H1 (cell line): ENCODE measurements around the gene RNF212. TPM values are rescaled to one million over a fixed set of nuclear protein-coding genes. Genes with fewer than 3 reads are reported as not detected.

Source experiments
- CTCF ChIA-PET: fragments of 300-600 bp; sonication (Branson Sonifier 250); formaldehyde crosslinking; loops from one replicate; lab custom pipeline; 2021; ENCODE audit not compliant: partially characterized antibody; lab: Charles Lee
- POLR2A ChIA-PET: fragments of 300-600 bp; sonication (Branson Sonifier 250); formaldehyde crosslinking; loops from one replicate; lab custom pipeline; 2021; ENCODE audit warnings: inconsistent platforms; ENCODE audit not compliant: partially characterized antibody; lab: Charles Lee
- DNase-seq, 2 experiments: peaks; one replicate each; pipeline versions ENCODE4 v3.0.0 to v3.0.0-alpha.2; 2010 to 2022; ENCODE audit warnings: low spot score in 2 of 2, low read depth in 1 of 2, mixed read lengths in 1 of 2
- FAIRE-seq: peaks from 2 replicates; lab custom pipeline; 2011; peaks lifted over from hg19 to GRCh38; lab: Jason Lieb, UNC
- H2AFZ ChIP-seq: 2 replicates; pipeline ENCODE4 v1.8.1; 2012; ENCODE audit warnings: low read length, inconsistent platforms
- H2AK5ac ChIP-seq: 2 replicates; pipeline ENCODE4 v1.6.1; 2013; ENCODE audit warnings: low read depth, low read length
- H2BK120ac ChIP-seq: replicated peaks from 2 replicates; pipeline ENCODE3; 2013; ENCODE audit warnings: low read depth, low read length, inconsistent platforms
- H2BK12ac ChIP-seq: 2 replicates; pipeline ENCODE4 v1.6.1; 2013; ENCODE audit warnings: low read depth, low read length
- H2BK15ac ChIP-seq: 2 replicates; pipeline ENCODE4 v1.6.1; 2013; ENCODE audit warnings: low read length
- H2BK20ac ChIP-seq: 2 replicates; pipeline ENCODE4 v1.6.1; 2013; ENCODE audit warnings: low read length
- H2BK5ac ChIP-seq: 2 replicates; pipeline ENCODE4 v1.6.1; 2013; ENCODE audit warnings: low read depth, low read length
- H3K14ac ChIP-seq: 2 replicates; pipeline ENCODE4 v1.6.1; 2013; ENCODE audit warnings: inconsistent platforms; ENCODE audit not compliant: insufficient read length
- H3K18ac ChIP-seq: 2 replicates; pipeline ENCODE4 v1.6.1; 2013; ENCODE audit warnings: low read length; ENCODE audit errors: extremely low read depth
- H3K23ac ChIP-seq: 2 replicates; pipeline ENCODE4 v1.6.1; 2013; ENCODE audit warnings: inconsistent platforms; ENCODE audit not compliant: insufficient read length
- H3K23me2 ChIP-seq: 2 replicates; pipeline ENCODE4 v1.6.1; 2013; ENCODE audit warnings: low read depth, low read length
- H3K27ac ChIP-seq: 2 replicates; pipeline ENCODE4 v1.6.1; 2011; ENCODE audit warnings: low read depth, low read length, inconsistent platforms
- H3K27me3 ChIP-seq, 4 experiments: replicated peaks in 1 of 4; 1 replicate in 1 of 4; 2 replicates in 3 of 4; pipeline versions ENCODE4 v1.6.1 to v1.8.1; 2011 to 2013; ENCODE audit warnings: low read length in 3 of 4, mild to moderate bottlenecking in 3 of 4, inconsistent platforms in 2 of 4, mixed read lengths in 2 of 4, moderate library complexity in 1 of 4; ENCODE audit not compliant: control insufficient read depth in 3 of 4, insufficient read depth in 3 of 4; ENCODE audit errors: extremely low read depth in 1 of 4
- H3K36me3 ChIP-seq, 4 experiments: 2 replicates each; pipeline versions ENCODE4 v1.6.1 to v1.8.1; 2011 to 2013; ENCODE audit warnings: mild to moderate bottlenecking in 4 of 4, low read length in 3 of 4, moderate library complexity in 2 of 4, control low read depth in 1 of 4, inconsistent platforms in 1 of 4; ENCODE audit not compliant: insufficient read depth in 4 of 4, control insufficient read depth in 2 of 4
- H3K4ac ChIP-seq: replicated peaks from 2 replicates; pipeline ENCODE3; 2013; ENCODE audit warnings: low read length, low read depth, mixed read lengths, inconsistent platforms; ENCODE audit not compliant: insufficient read length
- H3K4me1 ChIP-seq, 4 experiments: replicated peaks in 1 of 4; 1 replicate in 1 of 4; 2 replicates in 3 of 4; pipeline versions ENCODE4 v1.6.1 to v1.8.1; 2011 to 2013; ENCODE audit warnings: low read length in 3 of 4, inconsistent platforms in 2 of 4, mixed read lengths in 1 of 4; ENCODE audit not compliant: insufficient read depth in 4 of 4, control insufficient read depth in 3 of 4
- H3K4me2 ChIP-seq, 2 experiments: 2 replicates each; pipeline versions ENCODE4 v1.6.1 to v1.8.1; 2011 to 2013; ENCODE audit warnings: low read depth in 2 of 2, low read length in 2 of 2, control low read depth in 1 of 2, inconsistent platforms in 1 of 2, mild to moderate bottlenecking in 1 of 2; ENCODE audit not compliant: insufficient read depth in 1 of 2
- H3K4me3 ChIP-seq, 4 experiments: fragments of 200-600, 300-600 bp in 1 of 4; sonication (generic), shearing (Covaris generic), sonication (Bioruptor Twin) in 1 of 4; 2 replicates each; pipeline versions ENCODE4 v1.5.1 to v1.8.1; 2011 to 2016; ENCODE audit warnings: low read length in 4 of 4, low read depth in 3 of 4, control low read depth in 2 of 4, inconsistent platforms in 2 of 4, mild to moderate bottlenecking in 2 of 4, mixed read lengths in 1 of 4, moderate library complexity in 1 of 4; ENCODE audit not compliant: insufficient read depth in 2 of 4; ENCODE audit errors: extremely low read depth in 1 of 4
- H3K56ac ChIP-seq: replicated peaks from 2 replicates; pipeline ENCODE3; 2013; ENCODE audit warnings: low read depth, mild to moderate bottlenecking, mixed read lengths, low read length, inconsistent platforms; ENCODE audit not compliant: insufficient read length
- H3K79me1 ChIP-seq: 2 replicates; pipeline ENCODE4 v1.6.1; 2013; ENCODE audit warnings: low read depth, low read length, control low read depth
- H3K79me2 ChIP-seq, 2 experiments: 2 replicates each; pipeline versions ENCODE4 v1.6.1 to v1.8.1; 2012 to 2013; ENCODE audit warnings: low read length in 2 of 2, mild to moderate bottlenecking in 2 of 2, inconsistent platforms in 1 of 2; ENCODE audit not compliant: insufficient read depth in 2 of 2, control insufficient read depth in 1 of 2
- H3K9ac ChIP-seq, 4 experiments: replicated peaks in 1 of 4; 1 replicate in 1 of 4; 2 replicates in 3 of 4; pipeline versions ENCODE4 v1.6.1 to v1.8.1; 2011 to 2013; ENCODE audit warnings: low read depth in 3 of 4, low read length in 3 of 4, control low read depth in 2 of 4, mild to moderate bottlenecking in 2 of 4, moderate library complexity in 2 of 4, inconsistent platforms in 1 of 4; ENCODE audit errors: extremely low read depth in 1 of 4
- H3K9me3 ChIP-seq, 2 experiments: 2 replicates each; pipeline versions ENCODE4 v1.6.1 to v1.8.1; 2012 to 2013; ENCODE audit warnings: mild to moderate bottlenecking in 2 of 2, moderate library complexity in 2 of 2, control low read depth in 1 of 2, inconsistent platforms in 1 of 2, low read depth in 1 of 2, low read length in 1 of 2, mixed read lengths in 1 of 2; ENCODE audit not compliant: insufficient read depth in 2 of 2
- H4K20me1 ChIP-seq, 2 experiments: replicated peaks in 1 of 2; 2 replicates each; pipeline versions ENCODE3 to v1.8.1; 2011 to 2013; ENCODE audit warnings: inconsistent platforms in 2 of 2, low read length in 2 of 2, mild to moderate bottlenecking in 1 of 2; ENCODE audit not compliant: insufficient read depth in 2 of 2, control insufficient read depth in 1 of 2
- H4K5ac ChIP-seq: 2 replicates; pipeline ENCODE4 v1.6.1; 2013; ENCODE audit warnings: low read length, low read depth, mixed read lengths, inconsistent platforms; ENCODE audit not compliant: insufficient read length
- H4K8ac ChIP-seq: 2 replicates; pipeline ENCODE4 v1.8.0; 2013; ENCODE audit warnings: mild to moderate bottlenecking, moderate library complexity, low read length, inconsistent platforms; ENCODE audit not compliant: insufficient read depth; ENCODE audit errors: extremely low read depth
- H4K91ac ChIP-seq: replicated peaks from 2 replicates; pipeline ENCODE3; 2013; ENCODE audit warnings: low read length, mixed read lengths, inconsistent platforms; ENCODE audit not compliant: insufficient read length
- WGBS, 2 experiments: shearing (Covaris generic) in 1 of 2; methylation state at CpG; one replicate each; pipeline versions ENCODE4 v1.1.6 to v1.1.7; 2013 to 2015; ENCODE audit warnings: low lambda C conversion rate in 2 of 2, mixed read lengths in 2 of 2, inconsistent platforms in 1 of 2, low coverage in 1 of 2, missing lambda C conversion rate in 1 of 2; ENCODE audit not compliant: insufficient replicate concordance in 2 of 2, insufficient coverage in 1 of 2, insufficient read length in 1 of 2; ENCODE audit errors: extremely low coverage in 1 of 2, missing lambda C conversion rate in 1 of 2; 5-methylcytosine and 5-hydroxymethylcytosine counted together
- polyA plus RNA-seq, 7 experiments: library from polyadenylated mRNA; depleted of rRNA in 3 of 7; stranded (reverse) in 5 of 7; unstranded in 2 of 7; fragments of >200 nt in 5 of 7; fragments of 200-250 nt in 2 of 7; gene quantifications; 1 replicate in 5 of 7; 2 replicates in 1 of 7; 4 replicates in 1 of 7; pipeline versions ENCODE4 v1.2.1 to v1.2.3, GENCODE V29; 2011 to 2013; ENCODE audit warnings: missing spikeins in 2 of 7, mixed read lengths in 2 of 7
- total RNA-seq: library from RNA; stranded (reverse); fragmentation: NEBNext Ultra II Directional; extraction: Animal tissue kit (Norgen Biotek cat#: 25700); gene quantifications from 2 replicates; pipeline ENCODE4 v1.2.1, GENCODE V29; 2021

Gene RNF212
- total and polyA plus RNA-seq, 2 of the 8 experiments (the other 6 are each of a cell fraction or from before 2014, with no cell fraction given): 3.4 to 5.4 TPM

- Histone ChIP-seq H4K91ac (no peak overlapping the region), H4K8ac (no peak overlapping the region), H4K20me1 (no peaks in the 10 kb centered on the region), H3K23ac (no peak overlapping the region), H3K27ac (no peak overlapping the region), H3K14ac (no peak overlapping the region), H3K79me2 (no peaks in the 10 kb centered on the region), H3K4me3 (no peak overlapping the region), H2BK120ac (no peak overlapping the region), H3K9me3 (no peaks in the 10 kb centered on the region), H3K4ac (no peak overlapping the region), H3K18ac (no peak overlapping the region), H3K79me1 (no peaks in the 10 kb centered on the region), H3K9ac (no peak overlapping the region), H3K4me2 (no peak overlapping the region), H2BK12ac (no peak overlapping the region), H3K27me3 (peaks cover 0 to 1% (median 0%) of the 10 kb centered on the region in 4 experiments; a peak in 1 of 7 replicates), H3K4me1 (no peaks in the 10 kb centered on the region), H3K36me3 (no peaks in the 10 kb centered on the region), H2AK5ac (no peak overlapping the region), H2AFZ (no peak overlapping the region), H4K5ac (no peak overlapping the region), H3K23me2 (no peaks in the 10 kb centered on the region), H2BK15ac (no peak overlapping the region), H2BK20ac (no peak overlapping the region), H3K56ac (no peak overlapping the region), H2BK5ac (no peak overlapping the region)
- 93% methylated on average over 3 of the region's 3 CpGs; no CpG with 5 or more reads in 1 of the 2 experiments for WGBS, 2 experiments
- POLR2A ChIA-PET: no interaction called here
- FAIRE-seq: no peak
- CTCF ChIA-PET: interaction anchor here (0.8 to 2.3 kb wide), 3 partner anchors 8 to 53 kb away, joined by 3 to 16 read pairs (median 3); no protein-coding TSS in a partner anchor
- DNase-seq: no peak
These were observed 9.1 kb upstream of the RNF212 start for GRCh38 chr4:1122505-1122904.
